ENCODE results near the gene MEF2C. TPM values are rescaled to one million over a fixed set of nuclear protein-coding genes. Genes with fewer than 3 reads are reported as not detected.

The MEF2C gene
- total RNA-seq, 5 donors from 2014 or later (not counting 1 experiment from before 2014, with no cell fraction given) = 2.5 to 9.4 (median 4.4) TPM

GRCh38 chr5:88734983-88735382 is 148.0 kb downstream of the MEF2C start:
- no peaks in the 10 kb centered on the region for H3K36me3 Mint-ChIP-seq
- ChIA-PET POLR2A (interaction anchor here in 1 of 2 donors (0.7 kb wide), 1 partner anchor 34 kb away, joined by 9 read pairs; no protein-coding TSS in a partner anchor), CTCF (no interaction called here)
- ATAC-seq (replicated peaks in 1 of 4) = no peak
- H3K9me3 Mint-ChIP-seq = no peaks in the 10 kb centered on the region
- H3K27ac ChIP-seq (ENCODE audit: low read length) = no peak overlapping the region
- no peak overlapping the region for H3K4me3 Mint-ChIP-seq
- no peak for DNase-seq
- H3K27ac Mint-ChIP-seq = no peak overlapping the region
- 100% methylated on average over 2 of the region's 7 CpGs for WGBS (ENCODE audit: insufficient coverage)
- no peaks in the 10 kb centered on the region for H3K9me3 ChIP-seq
- H3K4me1 Mint-ChIP-seq = peaks cover 4 to 7% (median 6%) of the 10 kb centered on the region in 3 donors
- H3K27me3 Mint-ChIP-seq = peaks cover 0 to 4% of the 10 kb centered on the region in 2 donors
- H3K4me1 ChIP-seq (ENCODE audit: control insufficient read depth in 1 of 2, extremely low read depth in 1 of 2, insufficient read depth in 2 of 2, low read length in 2 of 2) = peaks cover 0 to 2% of the 10 kb centered on the region in 2 experiments
- no peaks in the 10 kb centered on the region for H3K27me3 ChIP-seq (replicated peaks in 1 of 2; ENCODE audit: control insufficient read depth in 2 of 2, extremely low read depth in 1 of 2, insufficient read depth in 2 of 2, low read length in 1 of 2)
- no peak overlapping the region for H3K4me3 ChIP-seq (ENCODE audit: control insufficient read depth in 1 of 2, extremely low read depth in 1 of 2, low read length in 1 of 2)
- H3K36me3 ChIP-seq (ENCODE audit: control insufficient read depth in 2 of 2, extremely low read depth in 1 of 2, insufficient read depth in 1 of 2, low read length in 1 of 2) = no peaks in the 10 kb centered on the region

GRCh38 chr5:88734191-88734640 is 148.8 kb downstream of the MEF2C start:
- Histone ChIP-seq H3K36me3 (ENCODE audit: control insufficient read depth in 2 of 2, extremely low read depth in 1 of 2, insufficient read depth in 1 of 2, low read length in 1 of 2) (no peaks in the 10 kb centered on the region), H3K27me3 (replicated peaks in 1 of 2; ENCODE audit: control insufficient read depth in 2 of 2, extremely low read depth in 1 of 2, insufficient read depth in 2 of 2, low read length in 1 of 2) (no peaks in the 10 kb centered on the region), H3K4me3 (ENCODE audit: control insufficient read depth in 1 of 2, extremely low read depth in 1 of 2, low read length in 1 of 2) (no peak overlapping the region), H3K27ac (ENCODE audit: low read length) (no peak overlapping the region), H3K9me3 (no peaks in the 10 kb centered on the region), H3K4me1 (ENCODE audit: control insufficient read depth in 1 of 2, extremely low read depth in 1 of 2, insufficient read depth in 2 of 2, low read length in 2 of 2) (peaks cover 0 to 2% of the 10 kb centered on the region in 2 experiments)
- Mint-ChIP-seq H3K27ac (no peak overlapping the region), H3K27me3 (peaks cover 0 to 4% of the 10 kb centered on the region in 2 donors), H3K4me3 (peak overlapping the region in 1 of 3 donors; percentile 9), H3K9me3 (no peaks in the 10 kb centered on the region), H3K4me1 (peaks cover 4 to 7% (median 6%) of the 10 kb centered on the region in 3 donors), H3K36me3 (no peaks in the 10 kb centered on the region)
- POLR2A ChIA-PET = interaction anchor here in 1 of 2 donors (0.7 kb wide), 1 partner anchor 33 kb away, joined by 9 read pairs; no protein-coding TSS in a partner anchor
- CTCF ChIA-PET = interaction anchor here (0.6 to 0.8 kb wide), 3 partner anchors 38 to 1531 kb away, joined by 3 to 4 read pairs (median 3); no protein-coding TSS in a partner anchor
- ATAC-seq (replicated peaks in 1 of 4) = peak in 1 of 4 experiments; percentile 38
- DNase-seq = peak in 2 of 35 experiments; percentile 5 to 20
- WGBS (ENCODE audit: insufficient coverage) = no CpG with 5 or more reads among the region's 6 CpGs

- H3K4me3 Mint-ChIP-seq = no peak overlapping the region
- 100% methylated on average over 1 of the region's 2 CpGs for WGBS (ENCODE audit: insufficient coverage)
- ATAC-seq (replicated peaks in 1 of 4) (no peak), DNase-seq (no peak)
- peaks cover 4 to 7% (median 6%) of the 10 kb centered on the region in 3 donors for H3K4me1 Mint-ChIP-seq
- ChIA-PET POLR2A (no interaction called here), CTCF (interaction anchor here in 1 of 2 donors (0.6 kb wide), 1 partner anchor 954 kb away, joined by 3 read pairs; no protein-coding TSS in a partner anchor)
- H3K27me3 ChIP-seq (replicated peaks in 1 of 2; ENCODE audit: control insufficient read depth in 2 of 2, extremely low read depth in 1 of 2, insufficient read depth in 2 of 2, low read length in 1 of 2) = no peaks in the 10 kb centered on the region
- H3K27ac Mint-ChIP-seq = no peak overlapping the region
- H3K4me3 ChIP-seq (ENCODE audit: control insufficient read depth in 1 of 2, extremely low read depth in 1 of 2, low read length in 1 of 2) = no peak overlapping the region
- no peaks in the 10 kb centered on the region for H3K36me3 Mint-ChIP-seq
- H3K9me3 Mint-ChIP-seq = no peaks in the 10 kb centered on the region
- H3K4me1 ChIP-seq (ENCODE audit: control insufficient read depth in 1 of 2, extremely low read depth in 1 of 2, insufficient read depth in 2 of 2, low read length in 2 of 2) = peaks cover 0 to 2% of the 10 kb centered on the region in 2 experiments
- H3K9me3 ChIP-seq = no peaks in the 10 kb centered on the region
- H3K27ac ChIP-seq (ENCODE audit: low read length) = no peak overlapping the region
- no peaks in the 10 kb centered on the region for H3K36me3 ChIP-seq (ENCODE audit: control insufficient read depth in 2 of 2, extremely low read depth in 1 of 2, insufficient read depth in 1 of 2, low read length in 1 of 2)
- peaks cover 0 to 2% of the 10 kb centered on the region in 2 donors for H3K27me3 Mint-ChIP-seq
Measured at GRCh38 chr5:88732862-88733261, 150.1 kb downstream of the MEF2C start.

DNA sequence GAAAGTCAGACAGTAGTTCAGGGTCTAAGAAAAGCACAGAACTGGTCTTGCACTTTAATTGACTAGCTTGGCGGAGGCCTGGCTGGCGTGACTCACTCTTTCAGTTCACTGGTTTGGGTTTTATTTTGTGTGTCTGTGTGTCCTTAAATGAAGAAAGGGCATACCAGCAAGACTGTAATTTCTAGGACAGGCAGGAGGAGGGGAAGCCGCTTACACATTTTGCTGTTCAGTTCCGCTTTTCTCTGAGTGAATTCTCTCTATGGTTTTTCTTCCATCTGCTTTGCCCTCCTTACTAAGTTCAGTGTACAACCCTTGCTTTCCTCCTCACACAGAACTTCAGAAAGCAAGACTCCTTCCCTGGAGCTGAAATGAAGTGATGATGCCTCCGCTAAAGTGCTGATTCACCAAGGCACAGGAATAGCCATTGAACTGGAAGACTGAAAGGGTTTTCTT is 150.8 kb downstream of the MEF2C start:
- peaks cover 4 to 7% (median 6%) of the 10 kb centered on the region in 3 donors for H3K4me1 Mint-ChIP-seq
- Histone ChIP-seq H3K36me3 (ENCODE audit: control insufficient read depth in 2 of 2, extremely low read depth in 1 of 2, insufficient read depth in 1 of 2, low read length in 1 of 2) (no peaks in the 10 kb centered on the region), H3K9me3 (no peaks in the 10 kb centered on the region), H3K27ac (ENCODE audit: low read length) (no peak overlapping the region), H3K4me3 (ENCODE audit: control insufficient read depth in 1 of 2, extremely low read depth in 1 of 2, low read length in 1 of 2) (no peak overlapping the region), H3K27me3 (replicated peaks in 1 of 2; ENCODE audit: control insufficient read depth in 2 of 2, extremely low read depth in 1 of 2, insufficient read depth in 2 of 2, low read length in 1 of 2) (no peaks in the 10 kb centered on the region), H3K4me1 (ENCODE audit: control insufficient read depth in 1 of 2, extremely low read depth in 1 of 2, insufficient read depth in 2 of 2, low read length in 2 of 2) (peaks cover 0 to 2% of the 10 kb centered on the region in 2 experiments)
- DNase-seq (peak in 1 of 35 experiments; percentile 3), ATAC-seq (replicated peaks in 1 of 4) (no peak)
- no peaks in the 10 kb centered on the region for H3K9me3 Mint-ChIP-seq
- ChIA-PET CTCF (interaction anchor here in 1 of 2 donors (0.6 kb wide), 2 partner anchors 953 to 1704 kb away, joined by 3 read pairs; no protein-coding TSS in a partner anchor), POLR2A (no interaction called here)
- 83% methylated on average over 1 of the region's 5 CpGs for WGBS (ENCODE audit: insufficient coverage)
- H3K36me3 Mint-ChIP-seq = no peaks in the 10 kb centered on the region
- peaks cover under 1 to 3% of the 10 kb centered on the region in 2 donors for H3K27me3 Mint-ChIP-seq
- no peak overlapping the region for H3K27ac Mint-ChIP-seq
- H3K4me3 Mint-ChIP-seq = no peak overlapping the region

- H3K4me1 Mint-ChIP-seq = peaks cover 4 to 7% (median 6%) of the 10 kb centered on the region in 3 donors
- WGBS (ENCODE audit: insufficient coverage) = no CpG with 5 or more reads among the region's 1 CpG
- peaks cover 4 to 9% of the 10 kb centered on the region in 2 donors for H3K27me3 Mint-ChIP-seq
- ATAC-seq (replicated peaks in 1 of 4) (no peak), DNase-seq (no peak)
- Histone ChIP-seq H3K27me3 (replicated peaks in 1 of 2; ENCODE audit: control insufficient read depth in 2 of 2, extremely low read depth in 1 of 2, insufficient read depth in 2 of 2, low read length in 1 of 2) (no peaks in the 10 kb centered on the region), H3K27ac (ENCODE audit: low read length) (no peak overlapping the region), H3K4me3 (ENCODE audit: control insufficient read depth in 1 of 2, extremely low read depth in 1 of 2, low read length in 1 of 2) (no peak overlapping the region), H3K9me3 (no peaks in the 10 kb centered on the region), H3K4me1 (ENCODE audit: control insufficient read depth in 1 of 2, extremely low read depth in 1 of 2, insufficient read depth in 2 of 2, low read length in 2 of 2) (peaks cover 0 to 2% of the 10 kb centered on the region in 2 experiments), H3K36me3 (ENCODE audit: control insufficient read depth in 2 of 2, extremely low read depth in 1 of 2, insufficient read depth in 1 of 2, low read length in 1 of 2) (no peaks in the 10 kb centered on the region)
- POLR2A ChIA-PET = interaction anchor here in 1 of 2 donors (0.6 kb wide), 2 partner anchors 875 to 1702 kb away, joined by 3 to 4 read pairs; no protein-coding TSS in a partner anchor
- H3K9me3 Mint-ChIP-seq = no peaks in the 10 kb centered on the region
- CTCF ChIA-PET = interaction anchor here (0.6 to 4.0 kb wide), 19 partner anchors 8 to 1803 kb away, joined by 3 to 40 read pairs (median 5); no protein-coding TSS in a partner anchor
- H3K27ac Mint-ChIP-seq = no peak overlapping the region
- H3K36me3 Mint-ChIP-seq = no peaks in the 10 kb centered on the region
- H3K4me3 Mint-ChIP-seq = no peak overlapping the region
Measured at GRCh38 chr5:88729829-88730182, 153.2 kb downstream of the MEF2C start.

- POLR2A ChIA-PET = interaction anchor here in 1 of 2 donors (0.6 kb wide), 2 partner anchors 874 to 1703 kb away, joined by 3 to 4 read pairs; no protein-coding TSS in a partner anchor
- H3K4me1 ChIP-seq (ENCODE audit: control insufficient read depth in 1 of 2, extremely low read depth in 1 of 2, insufficient read depth in 2 of 2, low read length in 2 of 2) = peaks cover 0 to 2% of the 10 kb centered on the region in 2 experiments
- no CpG with 5 or more reads among the region's 5 CpGs for WGBS (ENCODE audit: insufficient coverage)
Measured at GRCh38 chr5:88729084-88729828, 153.7 kb downstream of the MEF2C start.

More at GRCh38 chr5:88729084-88729828, 153.7 kb downstream of the MEF2C start:
- Histone ChIP-seq H3K27ac (ENCODE audit: low read length) (no peak overlapping the region), H3K27me3 (replicated peaks in 1 of 2; ENCODE audit: control insufficient read depth in 2 of 2, extremely low read depth in 1 of 2, insufficient read depth in 2 of 2, low read length in 1 of 2) (no peaks in the 10 kb centered on the region), H3K36me3 (ENCODE audit: control insufficient read depth in 2 of 2, extremely low read depth in 1 of 2, insufficient read depth in 1 of 2, low read length in 1 of 2) (no peaks in the 10 kb centered on the region), H3K9me3 (no peaks in the 10 kb centered on the region), H3K4me3 (ENCODE audit: control insufficient read depth in 1 of 2, extremely low read depth in 1 of 2, low read length in 1 of 2) (no peak overlapping the region)
- Mint-ChIP-seq H3K4me1 (peaks cover 4 to 7% (median 5%) of the 10 kb centered on the region in 3 donors), H3K27me3 (peaks cover 4 to 9% of the 10 kb centered on the region in 2 donors), H3K36me3 (no peaks in the 10 kb centered on the region), H3K9me3 (no peaks in the 10 kb centered on the region), H3K27ac (no peak overlapping the region), H3K4me3 (no peak overlapping the region)
- peak; percentile 54 to 79 (median 59) for ATAC-seq (replicated peaks in 1 of 4)
- CTCF ChIA-PET = interaction anchor here (0.6 to 4.0 kb wide), 29 partner anchors 9 to 1803 kb away, joined by 3 to 40 read pairs (median 4); partner anchors contain the start of gene LYSMD3 (in 1 of the 2)
- peak in 31 of 35 experiments; percentile 9 to 79 (median 34) for DNase-seq

Measured in T-cell (primary cell).